Amygdala (tissue), 56 donors: ENCODE data around the gene PARD3B.
A peak's percentile ranks its signal among the peaks of the same experiment; 100 is the strongest.

Experiments
- DNase-seq, 56 donors: peaks; one replicate each; lab custom pipeline; 2025; lab: John Stamatoyannopoulos, UW

Gene PARD3B

DNA sequence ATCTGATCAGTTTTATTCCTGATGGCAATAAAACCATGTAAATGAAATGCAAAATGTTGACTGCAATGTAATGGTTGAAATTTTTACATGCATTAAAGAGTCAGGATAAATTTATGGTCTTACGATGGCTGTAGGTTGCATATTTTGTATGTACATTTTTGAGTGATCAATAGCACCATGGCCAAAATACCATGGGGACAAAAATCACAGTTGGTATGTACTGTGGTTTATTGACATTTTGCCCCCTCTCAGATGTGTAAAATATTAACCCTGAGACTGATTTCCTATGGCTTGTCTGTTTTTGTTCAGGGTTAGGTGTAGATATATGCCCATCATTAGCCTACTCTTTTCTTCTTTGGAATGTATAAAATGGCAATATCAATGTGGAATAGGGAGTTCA lies 138.1 kb downstream of the PARD3B start:
- no peak for DNase-seq

- no peak for DNase-seq
Observed at GRCh38 chr2:204686406-204686805, 141.1 kb downstream of the PARD3B start.

GRCh38 chr2:204687776-204688175 lies 142.5 kb downstream of the PARD3B start:
- DNase-seq = no peak

DNA sequence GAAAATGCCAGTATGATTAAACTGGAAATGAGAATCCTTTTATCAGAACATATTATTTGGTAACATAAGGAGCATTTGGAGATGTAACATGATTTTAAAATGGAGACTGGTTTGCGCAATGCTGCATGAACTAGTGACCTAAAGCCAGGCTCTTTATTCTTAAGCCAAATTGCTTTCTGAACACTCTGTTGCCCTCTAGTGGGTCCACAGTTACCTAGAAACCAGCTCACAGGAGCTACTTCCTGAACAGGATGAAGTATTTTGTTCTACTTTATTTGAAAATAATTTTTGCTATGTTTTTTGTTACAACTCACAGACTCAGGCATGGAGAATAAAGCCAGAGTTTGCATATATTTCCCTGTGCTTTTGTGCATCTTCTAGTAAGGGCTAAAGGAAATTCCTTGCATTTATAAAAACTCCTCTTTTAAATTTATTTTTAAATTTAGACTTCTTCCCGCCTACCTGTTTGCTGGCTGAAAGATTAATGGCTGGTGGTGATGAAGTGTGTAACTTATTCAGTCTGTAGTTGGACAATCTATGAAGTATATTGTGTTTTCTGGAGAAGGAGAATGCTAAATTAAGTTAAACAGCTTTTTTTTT lies 146.7 kb downstream of the PARD3B start:
- DNase-seq = peak in 14 of 56 donors; percentile 1 to 54 (median 8)

DNA sequence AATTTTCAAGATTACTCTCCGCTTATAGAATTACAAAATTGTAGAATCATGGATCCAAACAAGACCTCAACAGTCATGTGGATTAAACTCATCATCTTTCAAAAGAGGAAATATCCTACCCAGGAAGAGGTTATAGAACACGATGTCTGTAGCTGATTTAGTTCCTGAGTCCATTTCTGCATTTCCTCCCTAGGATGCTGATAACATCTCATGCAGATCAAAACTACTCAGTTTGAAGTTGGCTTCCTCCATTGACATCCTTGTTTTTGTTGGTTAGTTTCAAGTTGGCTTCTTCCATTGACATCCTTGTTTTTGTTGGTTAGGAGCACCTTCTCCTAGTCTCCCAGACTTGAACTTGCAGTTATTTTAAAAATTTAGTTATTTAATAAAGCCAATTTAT lies 147.5 kb downstream of the PARD3B start:
- no peak for DNase-seq

- no peak for DNase-seq
Observed at GRCh38 chr2:204693262-204693661, 148.0 kb downstream of the PARD3B start.

- no peak for DNase-seq
Observed at GRCh38 chr2:204695506-204695905, 150.2 kb downstream of the PARD3B start.

DNA sequence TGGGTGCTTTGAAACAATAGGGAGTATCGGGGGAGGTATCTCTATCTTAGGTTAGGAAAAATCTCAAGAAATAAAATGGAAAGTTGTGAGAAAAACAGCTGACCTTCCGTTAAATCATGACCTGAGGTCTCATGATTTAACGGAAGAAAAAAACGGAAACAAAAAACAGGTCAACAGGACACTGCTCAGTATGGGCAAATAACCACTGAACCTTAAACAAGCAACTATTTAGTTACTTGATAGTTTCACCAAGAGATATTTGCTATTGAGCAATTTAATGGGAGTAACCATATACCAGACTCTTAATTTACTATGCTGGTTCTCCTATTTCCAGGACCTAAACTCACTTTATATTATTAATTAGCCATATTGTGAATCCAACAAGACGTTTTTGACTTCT lies 150.8 kb downstream of the PARD3B start:
- DNase-seq = no peak

DNA sequence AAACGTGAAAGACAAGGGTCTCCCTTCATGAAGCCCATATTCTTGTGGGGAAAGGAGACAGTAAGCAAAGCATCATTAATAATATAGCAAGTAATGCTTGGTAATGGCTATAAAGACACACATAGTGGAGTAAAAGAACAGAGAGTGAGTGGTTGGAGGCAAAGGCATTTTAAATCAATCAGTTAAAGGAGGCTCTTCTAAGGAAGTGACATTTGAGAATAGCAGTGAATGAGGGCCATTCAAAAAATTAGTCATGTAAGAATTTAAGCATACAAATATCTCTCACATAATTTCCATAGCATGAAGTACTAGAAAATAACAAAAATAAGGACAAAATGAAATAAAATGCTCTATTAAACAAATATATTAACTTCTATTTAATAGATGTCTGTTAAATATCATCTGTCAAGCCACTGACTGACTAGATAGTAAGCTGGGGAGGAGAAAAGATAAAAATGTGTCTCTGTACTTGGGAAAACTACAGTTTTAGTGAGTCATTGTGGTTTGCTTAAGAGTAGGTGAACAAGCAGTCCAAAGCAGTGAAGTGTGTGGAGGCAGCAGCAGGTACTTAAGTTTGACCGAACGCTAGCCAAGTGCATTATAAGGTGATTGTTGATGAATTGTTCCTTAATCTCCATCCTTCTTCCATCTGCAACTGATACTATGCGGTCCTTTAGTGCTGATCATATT lies 160.1 kb downstream of the PARD3B start:
- DNase-seq = no peak

DNA sequence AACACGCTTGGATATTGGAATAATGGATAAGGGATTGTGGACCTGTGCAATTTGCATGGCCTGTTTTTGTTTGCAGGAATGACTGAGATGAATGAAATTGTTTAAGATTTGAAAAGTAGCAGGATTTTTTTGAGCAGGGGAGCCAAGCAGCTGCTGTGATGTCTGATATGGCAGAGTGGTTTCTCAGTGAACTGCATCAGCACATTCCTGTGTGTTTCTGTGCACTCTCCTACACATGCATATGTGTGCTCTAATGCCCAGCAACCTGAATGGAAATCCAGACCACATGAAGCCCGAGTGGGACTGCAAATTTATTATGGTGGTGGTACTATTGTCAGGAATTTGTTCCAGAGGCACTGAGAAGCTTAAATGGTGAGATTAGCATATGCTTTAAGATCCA lies 161.7 kb downstream of the PARD3B start:
- no peak for DNase-seq

DNA sequence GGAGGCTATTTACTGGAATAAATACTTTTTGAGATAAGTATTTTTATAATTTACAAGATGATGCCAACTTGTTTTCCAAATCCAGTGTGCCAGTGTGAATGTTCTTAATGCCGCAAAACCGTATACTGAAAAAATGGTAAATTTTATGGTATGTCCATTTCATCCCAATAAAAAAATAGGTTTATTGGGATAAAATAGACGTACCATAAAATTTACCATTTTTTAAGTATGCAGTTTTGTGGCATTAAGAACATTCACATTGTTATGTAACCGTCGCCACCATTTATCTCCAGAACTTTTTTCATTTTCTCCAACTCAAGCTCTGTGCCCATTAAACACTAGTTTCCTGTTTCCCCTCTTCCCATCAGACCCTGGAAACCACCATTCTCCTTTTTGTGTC lies 167.9 kb downstream of the PARD3B start:
- DNase-seq = no peak

DNA sequence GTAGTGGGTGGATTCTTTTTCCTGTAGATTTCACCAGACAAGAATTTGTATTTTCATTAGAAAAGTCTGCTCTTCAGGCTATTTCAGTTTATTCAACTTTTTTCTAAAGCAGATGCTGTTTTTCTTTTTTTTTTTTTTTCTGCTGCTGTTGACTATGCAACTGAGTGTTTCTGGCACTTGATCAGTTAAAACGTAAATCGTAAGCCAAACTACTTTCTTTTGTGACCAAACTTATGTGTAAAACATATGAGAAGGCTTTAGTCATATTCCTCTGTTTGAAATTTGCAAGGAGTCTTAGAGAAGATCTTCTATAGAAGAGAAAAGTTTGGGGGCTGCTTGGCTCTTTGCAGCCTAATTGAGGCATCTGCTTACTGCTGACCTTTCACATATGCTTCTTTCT lies 170.1 kb downstream of the PARD3B start:
- DNase-seq = no peak

DNA sequence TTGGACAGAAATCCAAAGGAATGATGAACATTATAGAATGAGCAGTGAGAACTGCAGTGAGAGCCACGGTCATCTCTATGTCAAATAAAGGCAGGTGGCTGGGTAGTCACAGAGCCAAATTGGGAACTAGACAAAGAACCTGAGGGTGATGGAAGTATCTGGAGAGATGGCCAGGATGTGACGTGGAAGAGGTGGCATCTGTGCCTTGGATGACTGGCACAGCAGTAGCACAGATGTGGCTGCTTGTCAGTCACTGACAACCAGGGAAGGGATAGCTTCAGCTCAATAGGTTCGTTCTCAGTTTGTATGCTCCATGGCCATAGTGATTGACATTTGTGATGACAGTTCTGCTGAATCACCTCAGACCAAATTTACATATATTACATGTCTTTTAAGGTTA lies 172.3 kb downstream of the PARD3B start:
- no peak for DNase-seq

DNA sequence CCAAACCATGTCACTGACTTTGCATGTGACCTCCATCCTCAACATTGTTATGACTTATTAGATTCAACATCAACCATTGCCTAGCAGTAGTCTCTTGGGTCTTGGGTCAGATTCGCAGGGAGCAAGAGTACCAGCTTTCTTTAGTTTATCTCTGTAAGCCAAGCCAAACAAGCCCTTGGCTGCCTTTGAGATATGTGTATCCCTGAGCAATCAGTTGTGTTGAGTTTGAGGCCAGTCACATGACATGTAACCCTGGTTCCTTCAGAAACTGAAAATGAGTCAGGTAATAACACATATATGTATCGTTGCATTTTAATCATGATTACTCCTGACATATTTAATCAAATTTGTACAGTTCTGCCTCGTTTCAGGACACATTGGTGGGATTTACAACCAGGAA lies 173.3 kb downstream of the PARD3B start:
- no peak for DNase-seq

DNA sequence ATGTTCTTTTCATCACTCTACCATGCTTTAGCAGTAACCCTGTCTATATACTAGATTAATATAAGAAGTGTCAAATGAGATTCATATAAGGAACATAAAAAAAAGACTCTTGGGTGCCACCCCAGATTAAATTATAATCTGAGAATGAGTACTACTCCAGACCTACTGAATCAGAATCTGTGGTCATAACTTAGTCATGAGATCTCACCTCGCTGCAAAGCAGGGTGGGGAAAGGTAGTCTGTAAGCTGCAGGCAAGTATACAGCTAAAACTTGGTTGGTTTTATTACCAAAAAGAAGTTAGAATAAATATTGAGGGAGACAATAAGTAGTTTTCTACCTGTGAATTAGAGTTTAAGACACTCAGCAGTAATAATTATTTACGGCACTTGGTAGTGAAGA lies 175.6 kb downstream of the PARD3B start:
- no peak for DNase-seq

DNA sequence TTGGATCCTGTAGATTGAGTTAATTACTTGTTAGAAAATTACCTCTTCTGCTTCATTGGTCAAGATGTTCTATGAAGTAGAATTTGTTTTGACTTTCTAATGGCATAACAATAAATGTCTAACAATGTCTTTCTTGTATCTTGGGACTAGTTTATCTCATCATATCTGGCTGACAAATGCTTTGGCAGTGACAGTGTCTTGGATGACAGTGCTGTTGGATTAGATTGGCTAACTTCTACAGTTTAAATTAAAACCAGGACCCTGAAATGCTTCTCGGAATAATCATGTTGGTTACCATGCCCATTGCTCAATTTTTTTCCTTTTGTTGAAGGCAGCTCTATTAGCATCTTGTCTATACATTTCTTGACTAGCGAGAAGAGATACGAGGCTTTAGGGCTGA lies 176.9 kb downstream of the PARD3B start:
- DNase-seq = no peak

- DNase-seq = no peak
Observed at GRCh38 chr2:204722691-204723090, 177.4 kb downstream of the PARD3B start.

DNA sequence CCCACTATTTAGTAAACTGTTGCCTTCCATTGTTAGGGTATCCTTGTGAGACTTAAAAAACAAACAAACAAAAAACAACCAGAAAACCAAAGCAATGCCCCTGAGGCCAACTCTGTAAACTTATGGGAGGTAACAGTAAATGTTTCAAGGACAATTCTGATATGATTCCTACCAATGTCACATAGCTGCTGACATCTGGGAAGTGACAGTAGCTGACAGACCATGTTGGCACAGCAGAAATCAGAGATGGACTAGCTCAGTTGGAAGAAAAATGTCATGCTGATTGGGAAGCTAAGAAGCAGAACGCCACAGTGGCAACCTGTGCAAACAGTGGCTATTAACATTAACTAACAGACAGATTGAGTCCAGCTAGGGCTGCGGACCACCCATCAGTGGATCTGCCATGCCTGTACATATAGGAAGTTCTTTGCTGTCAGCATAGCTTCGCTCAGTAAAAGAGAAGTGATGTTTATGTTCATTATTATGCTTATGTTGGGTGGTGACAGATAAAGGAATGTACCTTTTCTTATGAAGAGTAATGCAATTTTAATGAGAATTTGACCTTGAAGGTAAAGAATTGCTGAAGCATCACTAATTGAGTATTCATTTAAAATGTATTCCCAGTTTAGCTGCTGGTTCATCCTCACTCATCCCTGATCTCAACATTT lies 180.6 kb downstream of the PARD3B start:
- DNase-seq = no peak

DNA sequence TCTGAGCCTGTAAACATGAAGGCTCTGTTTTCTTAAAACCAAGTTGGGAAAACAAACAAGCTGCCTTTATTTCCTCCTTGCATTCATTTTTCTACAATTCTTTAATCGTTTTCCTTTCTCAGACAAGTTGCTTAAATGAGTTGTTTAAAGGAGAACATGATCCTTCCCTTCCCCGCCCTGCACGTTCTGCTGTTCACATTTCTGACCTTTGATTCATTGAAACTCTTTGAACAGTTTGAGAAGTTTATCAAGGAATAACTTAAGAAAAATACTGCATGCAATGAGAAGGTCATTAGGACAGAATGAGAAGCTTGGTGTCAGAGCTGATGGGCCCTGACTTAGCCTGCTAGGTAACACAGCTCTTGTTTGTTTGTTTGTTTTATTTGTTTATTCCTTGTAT lies 181.6 kb downstream of the PARD3B start:
- DNase-seq = no peak

DNA sequence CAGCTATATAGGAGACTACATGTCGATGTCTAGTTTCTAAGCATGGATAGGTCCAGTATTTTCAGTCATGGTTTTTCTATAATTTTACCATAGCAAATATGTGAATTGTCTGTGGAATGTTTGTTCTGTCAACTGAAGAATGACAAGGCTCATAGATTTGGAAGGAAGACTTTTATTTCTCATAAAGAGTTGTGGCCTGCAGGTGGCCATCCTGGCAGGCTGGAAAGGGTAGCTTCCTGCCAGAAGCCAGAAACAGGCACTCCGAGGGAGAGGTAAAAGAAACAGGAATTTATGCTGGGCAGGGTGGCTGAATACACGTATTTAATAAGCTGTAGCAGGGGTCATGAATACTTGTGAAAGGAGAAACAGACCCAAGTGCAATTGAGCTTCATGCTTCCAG lies 182.1 kb downstream of the PARD3B start:
- DNase-seq = no peak

GRCh38 chr2:204730603-204731002 lies 185.3 kb downstream of the PARD3B start:
- DNase-seq = no peak

DNA sequence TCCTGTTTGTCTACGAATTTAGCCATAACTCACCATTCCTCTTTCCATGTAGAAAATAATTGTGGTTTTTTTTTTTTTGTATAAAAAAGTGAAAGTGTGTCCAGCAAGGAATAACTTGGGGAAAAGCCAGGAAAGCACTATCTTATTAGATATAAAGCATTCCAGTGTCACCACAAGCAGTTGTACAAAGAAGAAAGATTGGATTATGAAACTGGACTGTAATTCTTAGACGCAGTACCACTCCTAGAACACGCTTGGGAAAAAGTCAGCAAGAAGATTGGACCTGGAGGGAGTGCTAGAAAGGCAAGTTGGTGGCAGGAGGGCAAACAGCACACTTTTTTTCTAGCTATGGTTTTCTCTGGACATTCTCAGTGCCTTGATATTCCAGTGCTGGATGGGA lies 186.7 kb downstream of the PARD3B start:
- no peak for DNase-seq
